ENCODE results near the gene DLX5. TPM values are rescaled to one million over a fixed set of nuclear protein-coding genes. Genes with fewer than 3 reads are reported as not detected.
A peak's percentile ranks its signal among the peaks of the same experiment; 100 is the strongest.
"Not testable (repeated sequence)": the region's sequence is repeated elsewhere in the genome, so short reads cannot be mapped to it uniquely, and the experiment has no call there.

The DLX5 gene
- total RNA-seq (not detected in 2 replicates), polyA plus RNA-seq (not detected in 2 replicates), polyA minus RNA-seq (not detected in 2 replicates)
- not detected for total RNA-seq (2013)

DNA sequence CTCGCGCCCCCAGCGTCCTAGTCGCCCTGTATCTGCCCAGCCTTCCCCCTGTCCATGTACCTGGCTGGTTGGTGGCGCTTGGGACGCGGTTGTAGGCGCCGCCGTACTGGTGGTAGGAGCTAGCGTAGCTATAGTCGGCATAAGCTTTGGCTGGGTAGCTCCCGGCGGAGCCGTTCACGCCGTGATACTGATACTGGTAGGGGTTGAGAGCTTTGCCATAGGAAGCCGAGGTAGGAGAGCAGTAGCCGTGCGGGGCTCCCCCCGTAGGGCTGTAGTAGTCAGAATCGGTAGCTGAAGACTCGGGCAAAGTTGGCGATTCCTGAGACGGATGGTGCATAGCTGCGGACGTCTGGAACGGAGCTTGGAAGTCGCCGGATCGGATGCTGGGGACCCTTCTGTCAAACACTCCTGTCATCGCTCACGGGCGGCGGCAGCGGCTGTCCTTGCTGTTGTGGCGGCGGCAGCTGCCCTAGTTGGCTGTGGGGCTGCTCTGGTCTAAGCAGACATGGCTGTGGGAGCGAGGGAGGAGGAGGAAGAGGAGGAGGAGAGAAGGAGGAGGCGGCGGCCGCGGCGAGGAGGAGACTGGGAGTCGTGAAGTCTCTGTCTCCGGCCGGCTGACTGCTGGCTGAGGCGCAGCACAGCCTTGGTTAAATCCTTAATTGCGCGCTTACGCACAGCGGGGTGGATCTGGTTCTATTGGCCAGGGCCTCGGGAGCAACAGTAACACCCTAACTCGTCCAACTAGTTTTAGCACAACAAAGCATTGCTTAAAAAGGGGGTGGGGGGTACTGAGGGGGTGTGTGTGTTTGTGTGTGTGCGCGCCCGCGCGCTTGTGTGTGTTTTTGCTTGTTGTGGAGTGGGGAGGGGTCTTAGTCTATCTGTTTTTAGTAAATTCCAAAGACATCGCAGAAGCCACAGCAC, at the start of gene DLX5:
TSS of gene DLX5 (minus strand) at position 623 of the 921 bp plus-strand sequence. CDS start at position 415, 208 bp downstream.
- Mint-ChIP-seq H3K4me1 (peaks cover 29% of the 10 kb centered on the region), H3K27ac (no peak within 1 kb of the TSS), H3K4me3 (no peak within 1 kb of the TSS), H3K9me3 (ENCODE audit: insufficient read depth) (no peaks in the 10 kb centered on the region), H3K27me3 (peaks cover 88% of the 10 kb centered on the region)
- Histone ChIP-seq H4K20me1 (ENCODE audit: control insufficient read depth, insufficient read depth, low read length, poor library complexity, severe bottlenecking) (no peaks in the 10 kb centered on the region), H3K4me3 (ENCODE audit: control extremely low read depth in 1 of 5, extremely low read depth in 1 of 5, insufficient read depth in 1 of 5, low read depth in 2 of 5, low read length in 4 of 5) (no peak within 1 kb of the TSS), H2AFZ (ENCODE audit: insufficient read depth, low read depth, low read length, poor library complexity, severe bottlenecking) (peak within 1 kb of the TSS; percentile 33), H3K79me2 (ENCODE audit: control insufficient read depth, insufficient read depth, low read length) (no peaks in the 10 kb centered on the region), H3K27me3 (replicated peaks in 1 of 4; ENCODE audit: control extremely low read depth in 1 of 4, control insufficient read depth in 3 of 4, insufficient read depth in 4 of 4, low read length in 3 of 4) (peaks cover 0 to 81% (median 56%) of the 10 kb centered on the region in 4 experiments), H3K4me2 (replicated peaks; ENCODE audit: low read depth, low read length, poor library complexity, severe bottlenecking) (no peak within 1 kb of the TSS), H3K4me1 (ENCODE audit: control insufficient read depth in 2 of 2, insufficient read depth in 2 of 2, low read length in 2 of 2) (peaks cover 18 to 31% of the 10 kb centered on the region in 2 donors), H3K36me3 (replicated peaks in 1 of 2; ENCODE audit: control extremely low read depth in 1 of 2, control insufficient read depth in 1 of 2, extremely low read depth in 1 of 2, insufficient read depth in 2 of 2, low read length in 1 of 2) (no peaks in the 10 kb centered on the region), H3K27ac (ENCODE audit: low read length in 2 of 2) (no peak within 1 kb of the TSS), H3K9ac (ENCODE audit: low read length) (no peak within 1 kb of the TSS), H3K9me3 (ENCODE audit: control extremely low read depth in 1 of 3, control insufficient read depth in 2 of 3, insufficient read depth in 1 of 3, low read length in 2 of 3) (peaks cover 0 to 39% (median 0%) of the 10 kb centered on the region in 3 donors)
- POLR2A ChIA-PET, result no interaction called here
- intact Hi-C loops (cut with micrococcal nuclease), result no loop called here
- no peak for DNase-seq
- TF ChIP-seq EZH2 (IDR thresholded peaks at IDR 0.05; ENCODE audit: borderline replicate concordance, insufficient read depth, low read depth, low read length, poor library complexity, severe bottlenecking), result no peak
- TF ChIP-seq CTCF (IDR thresholded peaks at IDR 0.05), result no peak
- WGBS (ENCODE audit: insufficient coverage), result 8% methylated on average over 49 of the region's 60 CpGs
- no peak for ATAC-seq (ENCODE audit: low read depth)
- CTCF ChIA-PET, result interaction anchor here (0.5 to 1.5 kb wide), 3 partner anchors 29 to 1722 kb away, joined by 3 read pairs; no protein-coding TSS in a partner anchor

- H2AFZ ChIP-seq (ENCODE audit: insufficient read depth, low read depth, low read length, poor library complexity, severe bottlenecking), result peak overlapping the region; percentile 38
- H3K9me3 Mint-ChIP-seq (ENCODE audit: insufficient read depth); H3K27ac Mint-ChIP-seq; H3K27me3 ChIP-seq (replicated peaks in 1 of 4; ENCODE audit: control extremely low read depth in 1 of 4, control insufficient read depth in 3 of 4, insufficient read depth in 4 of 4, low read length in 3 of 4); H3K9ac ChIP-seq (ENCODE audit: low read length); CTCF ChIA-PET; H3K79me2 ChIP-seq (ENCODE audit: control insufficient read depth, insufficient read depth, low read length); POLR2A ChIA-PET; DNase-seq; ATAC-seq (ENCODE audit: low read depth); H3K4me3 ChIP-seq (ENCODE audit: control extremely low read depth in 1 of 5, extremely low read depth in 1 of 5, insufficient read depth in 1 of 5, low read depth in 2 of 5, low read length in 4 of 5); H4K20me1 ChIP-seq (ENCODE audit: control insufficient read depth, insufficient read depth, low read length, poor library complexity, severe bottlenecking); H3K27ac ChIP-seq (ENCODE audit: low read length in 2 of 2); H3K4me1 ChIP-seq (ENCODE audit: control insufficient read depth in 2 of 2, insufficient read depth in 2 of 2, low read length in 2 of 2); H3K9me3 ChIP-seq (ENCODE audit: control extremely low read depth in 1 of 3, control insufficient read depth in 2 of 3, insufficient read depth in 1 of 3, low read length in 2 of 3); H3K36me3 ChIP-seq (replicated peaks in 1 of 2; ENCODE audit: control extremely low read depth in 1 of 2, control insufficient read depth in 1 of 2, extremely low read depth in 1 of 2, insufficient read depth in 2 of 2, low read length in 1 of 2); H3K4me1 Mint-ChIP-seq; intact Hi-C loops (cut with micrococcal nuclease); H3K4me2 ChIP-seq (replicated peaks; ENCODE audit: low read depth, low read length, poor library complexity, severe bottlenecking): not testable (repeated sequence)
- Mint-ChIP-seq H3K27me3 (peaks cover 25% of the 10 kb centered on the region), H3K4me3 (peak overlapping the region; percentile 9)
- no CpG with 5 or more reads among the region's 2 CpGs for WGBS (ENCODE audit: insufficient coverage)
Measured at GRCh38 chr7:97072025-97072424, 47.4 kb upstream of the DLX5 start.
